Mesendoderm (in vitro differentiated cells): Measurements from ENCODE around the gene NIPAL1.
"Not testable (repeated sequence)": the region's sequence is repeated elsewhere in the genome, so short reads cannot be mapped to it uniquely, and the experiment has no call there.

ENCODE experiments used
- DNase-seq: peaks from one replicate; pipeline ENCODE4 v3.0.0; 2013
- H2AK5ac ChIP-seq: 2 replicates; pipeline ENCODE4 v1.6.1; 2013; ENCODE audit warnings: low read length, inconsistent platforms
- H2BK120ac ChIP-seq: 2 replicates; pipeline ENCODE4 v1.6.1; 2013; ENCODE audit warnings: low read depth, mild to moderate bottlenecking, low read length, moderate library complexity, mixed read lengths
- H2BK15ac ChIP-seq: replicated peaks from 2 replicates; pipeline ENCODE4 v1.6.1; 2013; ENCODE audit warnings: low read depth, mild to moderate bottlenecking, moderate library complexity
- H2BK5ac ChIP-seq: 2 replicates; pipeline ENCODE4 v1.6.1; 2013; ENCODE audit warnings: low read length, inconsistent platforms
- H3K18ac ChIP-seq: 2 replicates; pipeline ENCODE4 v1.6.1; 2013; ENCODE audit warnings: mild to moderate bottlenecking, low read length, mixed read lengths
- H3K23ac ChIP-seq: one replicate; pipeline ENCODE4 v1.6.1; 2013; ENCODE audit warnings: low read length
- H3K27ac ChIP-seq: 2 replicates; pipeline ENCODE4 v1.5.1; 2013; ENCODE audit warnings: low read depth, mild to moderate bottlenecking, inconsistent platforms, low read length, moderate library complexity
- H3K27me3 ChIP-seq: 2 replicates; pipeline ENCODE4 v1.6.1; 2013; ENCODE audit warnings: low read length, control low read depth, mild to moderate bottlenecking, inconsistent platforms; ENCODE audit not compliant: insufficient read depth, poor library complexity
- H3K36me3 ChIP-seq: 2 replicates; pipeline ENCODE4 v1.6.1; 2013; ENCODE audit warnings: low read length, inconsistent platforms; ENCODE audit not compliant: control insufficient read depth, insufficient read depth
- H3K4ac ChIP-seq: one replicate; pipeline ENCODE4 v1.6.1; 2013; ENCODE audit warnings: low read depth, mild to moderate bottlenecking, low read length, moderate library complexity
- H3K4me1 ChIP-seq: 2 replicates; pipeline ENCODE4 v1.6.1; 2013; ENCODE audit warnings: low read depth, low read length, inconsistent platforms; ENCODE audit not compliant: control insufficient read depth
- H3K4me2 ChIP-seq: 2 replicates; pipeline ENCODE4 v1.6.1; 2013; ENCODE audit warnings: low read length
- H3K4me3 ChIP-seq: 2 replicates; pipeline ENCODE4 v1.5.1; 2013; ENCODE audit warnings: mild to moderate bottlenecking, low read length
- H3K56ac ChIP-seq: one replicate; pipeline ENCODE4 v1.6.1; 2013; ENCODE audit warnings: low read length
- H3K79me1 ChIP-seq: 2 replicates; pipeline ENCODE4 v1.6.1; 2013; ENCODE audit warnings: low read length, inconsistent platforms
- H3K79me2 ChIP-seq: 2 replicates; pipeline ENCODE4 v1.6.1; 2013; ENCODE audit warnings: mild to moderate bottlenecking, low read length; ENCODE audit not compliant: control insufficient read depth, insufficient read depth
- H3K9ac ChIP-seq: 2 replicates; pipeline ENCODE4 v1.6.1; 2013; ENCODE audit warnings: low read length, inconsistent platforms
- H4K5ac ChIP-seq: one replicate; pipeline ENCODE4 v1.6.1; 2013; ENCODE audit warnings: low read length
- H4K8ac ChIP-seq: one replicate; pipeline ENCODE4 v1.6.1; 2013; ENCODE audit warnings: low read depth, mild to moderate bottlenecking, control low read depth, low read length, moderate library complexity
- WGBS: extraction: QIAGEN DNeasy Blood & Tissue Kit; methylation state at CpG from one replicate; pipeline ENCODE4 v1.1.7; 2013; ENCODE audit warnings: low lambda C conversion rate, missing lambda C conversion rate; ENCODE audit not compliant: insufficient coverage; ENCODE audit errors: extremely low coverage; 5-methylcytosine and 5-hydroxymethylcytosine counted together

NIPAL1 gene

GRCh38 chr4:47990145-47990544 lies 26.4 kb upstream of the NIPAL1 start:
- WGBS: no CpG with 5 or more reads among the region's 5 CpGs
- Histone ChIP-seq H3K18ac (no peak overlapping the region), H3K4me3 (no peak overlapping the region)

GRCh38 chr4:47992475-47992874 lies 24.1 kb upstream of the NIPAL1 start:
- H2BK5ac ChIP-seq, H3K9ac ChIP-seq, H2AK5ac ChIP-seq, H3K23ac ChIP-seq, H3K27ac ChIP-seq, H2BK120ac ChIP-seq, DNase-seq, H3K56ac ChIP-seq, H3K4me1 ChIP-seq, H4K8ac ChIP-seq, H3K4me3 ChIP-seq, H3K79me1 ChIP-seq, H3K79me2 ChIP-seq, H3K18ac ChIP-seq, H3K4me2 ChIP-seq, H3K36me3 ChIP-seq, H2BK15ac ChIP-seq, H4K5ac ChIP-seq, H3K4ac ChIP-seq, H3K27me3 ChIP-seq: not testable (repeated sequence)
- WGBS: no CpG with 5 or more reads among the region's 1 CpG

More at GRCh38 chr4:47990145-47990544, 26.4 kb upstream of the NIPAL1 start:
- Histone ChIP-seq H4K5ac (no peak overlapping the region), H3K23ac (no peak overlapping the region), H2BK15ac (no peak overlapping the region), H3K56ac (no peak overlapping the region), H2BK5ac (no peak overlapping the region), H3K4me1 (no peaks in the 10 kb centered on the region), H3K9ac (no peak overlapping the region), H3K79me2 (no peaks in the 10 kb centered on the region), H3K36me3 (no peaks in the 10 kb centered on the region), H2BK120ac (no peak overlapping the region), H3K4ac (no peak overlapping the region), H3K27me3 (no peaks in the 10 kb centered on the region), H3K4me2 (no peak overlapping the region), H2AK5ac (no peak overlapping the region), H3K79me1 (no peaks in the 10 kb centered on the region), H3K27ac (no peak overlapping the region), H4K8ac (no peak overlapping the region)
- peak; percentile 43 for DNase-seq

- Histone ChIP-seq H2BK5ac (no peak overlapping the region), H3K56ac (no peak overlapping the region), H3K36me3 (no peaks in the 10 kb centered on the region), H2BK120ac (no peak overlapping the region), H3K4me1 (no peaks in the 10 kb centered on the region), H3K4me3 (no peak overlapping the region), H4K5ac (no peak overlapping the region), H3K4me2 (no peak overlapping the region), H4K8ac (no peak overlapping the region), H3K79me1 (no peaks in the 10 kb centered on the region), H3K4ac (no peak overlapping the region), H3K9ac (no peak overlapping the region), H3K27ac (no peak overlapping the region), H2BK15ac (no peak overlapping the region), H3K27me3 (no peaks in the 10 kb centered on the region), H3K79me2 (no peaks in the 10 kb centered on the region), H2AK5ac (no peak overlapping the region), H3K23ac (no peak overlapping the region), H3K18ac (no peak overlapping the region)
- WGBS: no CpG with 5 or more reads among the region's 1 CpG
- no peak for DNase-seq
These were observed 20.6 kb upstream of the NIPAL1 start for GRCh38 chr4:47996021-47996420.

- H3K4me2 ChIP-seq: no peak overlapping the region
- H3K23ac ChIP-seq: no peak overlapping the region
- H3K79me2 ChIP-seq: no peaks in the 10 kb centered on the region
- DNase-seq: no peak
- no peak overlapping the region for H3K18ac ChIP-seq
- no peaks in the 10 kb centered on the region for H3K79me1 ChIP-seq
- no peak overlapping the region for H2AK5ac ChIP-seq
- no peak overlapping the region for H2BK5ac ChIP-seq
- no peak overlapping the region for H3K27ac ChIP-seq
- no peak overlapping the region for H3K4me3 ChIP-seq
- no peaks in the 10 kb centered on the region for H3K36me3 ChIP-seq
- no CpG with 5 or more reads among the region's 1 CpG for WGBS
- H3K4ac ChIP-seq: no peak overlapping the region
- H2BK15ac ChIP-seq: no peak overlapping the region
- no peaks in the 10 kb centered on the region for H3K27me3 ChIP-seq
- no peak overlapping the region for H2BK120ac ChIP-seq
- H4K5ac ChIP-seq: no peak overlapping the region
- H4K8ac ChIP-seq: no peak overlapping the region
- no peak overlapping the region for H3K9ac ChIP-seq
- H3K4me1 ChIP-seq: no peaks in the 10 kb centered on the region
- no peak overlapping the region for H3K56ac ChIP-seq
These were observed 14.3 kb upstream of the NIPAL1 start for GRCh38 chr4:48002267-48002666.

- H3K79me1 ChIP-seq, H2BK5ac ChIP-seq, H3K27me3 ChIP-seq, H3K23ac ChIP-seq, H2AK5ac ChIP-seq, H3K4ac ChIP-seq, H3K9ac ChIP-seq, H3K4me2 ChIP-seq, H3K79me2 ChIP-seq, H2BK15ac ChIP-seq, H3K4me1 ChIP-seq, H3K4me3 ChIP-seq, H3K18ac ChIP-seq, H3K27ac ChIP-seq, H4K5ac ChIP-seq, H4K8ac ChIP-seq, H3K36me3 ChIP-seq, H2BK120ac ChIP-seq, H3K56ac ChIP-seq: not testable (repeated sequence)
- DNase-seq: peak; percentile 27
- WGBS: no CpG with 5 or more reads among the region's 2 CpGs
These were observed 13.0 kb upstream of the NIPAL1 start for GRCh38 chr4:48003568-48003967.

- no peak overlapping the region for H2AK5ac ChIP-seq
- no peaks in the 10 kb centered on the region for H3K79me1 ChIP-seq
- no peak overlapping the region for H3K4me3 ChIP-seq
- no peak overlapping the region for H2BK5ac ChIP-seq
- H3K79me2 ChIP-seq: no peaks in the 10 kb centered on the region
- H2BK120ac ChIP-seq: no peak overlapping the region
- no peak overlapping the region for H3K4me2 ChIP-seq
- H3K27ac ChIP-seq: no peak overlapping the region
- H3K18ac ChIP-seq: no peak overlapping the region
- H4K5ac ChIP-seq: no peak overlapping the region
- no peak overlapping the region for H3K9ac ChIP-seq
- no peaks in the 10 kb centered on the region for H3K27me3 ChIP-seq
- no peak overlapping the region for H3K56ac ChIP-seq
- no peak overlapping the region for H2BK15ac ChIP-seq
- no peaks in the 10 kb centered on the region for H3K4me1 ChIP-seq
- H3K23ac ChIP-seq: no peak overlapping the region
- no peak overlapping the region for H3K4ac ChIP-seq
- no peaks in the 10 kb centered on the region for H3K36me3 ChIP-seq
- H4K8ac ChIP-seq: no peak overlapping the region
- peak; percentile 35 for DNase-seq
- WGBS: no CpG with 5 or more reads among the region's 2 CpGs
These were observed 10.8 kb upstream of the NIPAL1 start for GRCh38 chr4:48005781-48006180.
